Neural cell (in vitro differentiated cells): ENCODE measurements around the gene BHLHE23. TPM values are rescaled to one million over a fixed set of nuclear protein-coding genes. Genes with fewer than 3 reads are reported as not detected.

ENCODE experiments used
- H2AFZ ChIP-seq: fragments of 200-600, 300-800 bp; sonication (generic), shearing (Covaris generic); 2 replicates; pipeline ENCODE4 v1.6.0; 2014; ENCODE audit warnings: low read depth, mild to moderate bottlenecking, antibody characterized with exemption, low read length, moderate library complexity
- H3F3A ChIP-seq: fragments of 200-600 bp; shearing (Covaris generic); 2 replicates; pipeline ENCODE4 v1.6.1; 2016; ENCODE audit warnings: mild to moderate bottlenecking, moderate library complexity, mixed read lengths, antibody characterized with exemption, low read length; ENCODE audit not compliant: insufficient read depth, poor library complexity, severe bottlenecking
- H3K27ac ChIP-seq: fragments of 200-600, 300-800 bp; sonication (generic), shearing (Covaris generic); 2 replicates; pipeline ENCODE4 v1.5.1; 2014; ENCODE audit warnings: mild to moderate bottlenecking, low read length, moderate library complexity
- H3K27me3 ChIP-seq: fragments of 300-800, 200-600 bp; sonication (generic), shearing (Covaris generic); 2 replicates; pipeline ENCODE4 v1.6.0; 2014; ENCODE audit warnings: mild to moderate bottlenecking, low read depth, low read length, moderate library complexity; ENCODE audit not compliant: insufficient read depth
- H3K36me3 ChIP-seq: fragments of 300-800, 200-600 bp; sonication (generic), shearing (Covaris generic); 2 replicates; pipeline ENCODE4 v1.5.1; 2014; ENCODE audit warnings: mild to moderate bottlenecking, antibody characterized with exemption, low read length, moderate library complexity; ENCODE audit not compliant: insufficient read depth
- H3K4me2 ChIP-seq: fragments of 300-800, 200-600 bp; sonication (generic), shearing (Covaris generic); 2 replicates; pipeline ENCODE4 v1.6.0; 2014; ENCODE audit warnings: mild to moderate bottlenecking, low read length
- H3K4me3 ChIP-seq: fragments of 300-800, 200-600 bp; sonication (generic), shearing (Covaris generic); 2 replicates; pipeline ENCODE4 v1.5.1; 2014; ENCODE audit warnings: mild to moderate bottlenecking, low read length, moderate library complexity
- H3K79me2 ChIP-seq: fragments of 200-600 bp; shearing (Covaris generic); replicated peaks from 2 replicates; pipeline ENCODE4 v1.6.0; 2014; ENCODE audit warnings: mild to moderate bottlenecking, low read length, moderate library complexity; ENCODE audit not compliant: insufficient read depth
- H3K9ac ChIP-seq: fragments of 300-800, 200-600 bp; sonication (generic), shearing (Covaris generic); 2 replicates; pipeline ENCODE4 v1.6.1; 2016; ENCODE audit warnings: mild to moderate bottlenecking, low read length, mixed read lengths
- H3K9me2 ChIP-seq: fragments of 200-600 bp; shearing (Covaris generic); 2 replicates; pipeline ENCODE4 v1.6.1; 2016; ENCODE audit warnings: mild to moderate bottlenecking, low read length, mixed read lengths; ENCODE audit not compliant: insufficient read depth
- H3K9me3 ChIP-seq: fragments of 200-600, 300-800 bp; sonication (generic), shearing (Covaris generic); 2 replicates; pipeline ENCODE4 v1.6.1; 2016; ENCODE audit warnings: mild to moderate bottlenecking, mixed run types, low read length, moderate library complexity, mixed read lengths
- H4K20me1 ChIP-seq: fragments of 200-600 bp; shearing (Covaris generic); 2 replicates; pipeline ENCODE4 v1.6.1; 2016; ENCODE audit warnings: mild to moderate bottlenecking, mixed run types; ENCODE audit not compliant: insufficient read depth
- EP300 ChIP-seq: fragments of 450-650 bp; conservative IDR thresholded peaks from 2 replicates; pipeline ENCODE4 v1.6.1; 2014; ENCODE audit warnings: antibody characterized with exemption, mild to moderate bottlenecking, moderate library complexity; ENCODE audit not compliant: poor library complexity, severe bottlenecking
- EZH2 ChIP-seq: fragments of 200-600, 300-800 bp; shearing (Covaris generic), sonication (generic); IDR thresholded peaks from 2 replicates; pipeline ENCODE4 v1.6.1; 2014; ENCODE audit warnings: antibody characterized with exemption, low read length, borderline replicate concordance, mild to moderate bottlenecking; ENCODE audit not compliant: insufficient read depth, poor library complexity, severe bottlenecking
- MXI1 ChIP-seq: fragments of 450-650 bp; conservative IDR thresholded peaks from 2 replicates; pipeline ENCODE4 v1.6.1; 2014; ENCODE audit warnings: antibody characterized with exemption, mild to moderate bottlenecking; ENCODE audit not compliant: poor library complexity, severe bottlenecking
- POLR2AphosphoS5 ChIP-seq: IDR thresholded peaks from 2 replicates; pipeline ENCODE4 v1.6.1; 2012
- RAD21 ChIP-seq: fragments of 450-650 bp; conservative IDR thresholded peaks from 2 replicates; pipeline ENCODE4 v1.6.1; 2014; ENCODE audit warnings: antibody characterized with exemption, mild to moderate bottlenecking, moderate library complexity
- REST ChIP-seq: IDR thresholded peaks from 2 replicates; pipeline ENCODE4 v1.6.1; 2012; ENCODE audit warnings: borderline replicate concordance
- SMC3 ChIP-seq: fragments of 450-650 bp; conservative IDR thresholded peaks from 2 replicates; pipeline ENCODE4 v1.6.1; 2014; ENCODE audit warnings: antibody characterized with exemption, mild to moderate bottlenecking, moderate library complexity; ENCODE audit not compliant: poor library complexity
- TAF1 ChIP-seq: IDR thresholded peaks from 2 replicates; pipeline ENCODE4 v1.6.1; 2012; ENCODE audit warnings: low read depth
- polyA plus RNA-seq: library from polyadenylated mRNA; depleted of rRNA; stranded (reverse); fragments of >200 nt; gene quantifications from 2 replicates; pipeline ENCODE4 v1.2.3, GENCODE V29; 2014
- TF ChIP-seq, protein P1 (sequence below): fragments of 450-650 bp; IDR thresholded peaks from 2 replicates; pipeline ENCODE4 v1.5.1; 2014; ENCODE audit warnings: antibody characterized with exemption, mild to moderate bottlenecking, moderate library complexity; ENCODE audit not compliant: poor library complexity, severe bottlenecking

Gene BHLHE23
- polyA plus RNA-seq, 1 donor from 2014 or later, result not detected

DNA sequence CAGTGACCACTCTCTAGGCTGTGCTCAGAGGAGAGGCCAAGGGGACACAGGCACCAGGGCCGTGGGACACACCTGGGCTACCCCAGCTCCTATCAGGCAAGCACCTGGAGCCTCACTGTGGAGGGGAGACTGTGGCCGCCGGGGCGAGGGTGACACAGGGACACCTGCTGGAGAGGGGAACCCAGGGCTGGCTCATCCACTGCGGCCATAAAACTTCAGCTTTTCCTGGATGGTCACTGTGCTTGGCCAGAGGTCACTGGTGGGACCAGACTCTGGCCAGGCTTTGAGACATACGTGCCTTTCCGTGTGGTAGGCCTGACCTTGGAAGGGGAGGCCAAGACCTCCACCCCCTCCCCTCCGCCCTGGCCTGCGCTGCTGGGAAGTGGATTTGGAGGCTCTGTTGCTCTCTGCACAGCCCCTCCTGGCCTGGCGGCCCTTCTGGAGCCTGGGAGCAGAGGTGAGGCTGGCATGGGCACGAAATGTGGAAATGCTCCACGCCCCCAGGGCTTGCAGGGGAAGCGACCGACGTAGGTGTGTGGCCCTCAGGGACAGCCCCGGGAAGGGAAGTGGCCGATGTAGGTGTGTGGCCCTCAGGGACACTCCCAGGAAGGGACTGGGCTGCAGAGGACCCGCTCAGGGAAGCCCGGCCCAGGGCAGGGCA is 42.9 kb upstream of the BHLHE23 start:
- no peaks in the 10 kb centered on the region for H3K27me3 ChIP-seq
- no peak overlapping the region for H3K4me2 ChIP-seq
- H3K9me3 ChIP-seq, result no peaks in the 10 kb centered on the region
- no peaks in the 10 kb centered on the region for H4K20me1 ChIP-seq
- no peaks in the 10 kb centered on the region for H3K79me2 ChIP-seq
- no peak overlapping the region for H3K9ac ChIP-seq
- no peaks in the 10 kb centered on the region for H3K36me3 ChIP-seq
- TF ChIP-seq TAF1, result no peak
- no peak for TF ChIP-seq REST
- no peak for TF ChIP-seq SMC3
- no peak for TF ChIP-seq EP300
- TF ChIP-seq POLR2AphosphoS5, result no peak
- TF ChIP-seq MXI1, result no peak
- no peak for TF ChIP-seq RAD21
- TF ChIP-seq, protein P1, sequence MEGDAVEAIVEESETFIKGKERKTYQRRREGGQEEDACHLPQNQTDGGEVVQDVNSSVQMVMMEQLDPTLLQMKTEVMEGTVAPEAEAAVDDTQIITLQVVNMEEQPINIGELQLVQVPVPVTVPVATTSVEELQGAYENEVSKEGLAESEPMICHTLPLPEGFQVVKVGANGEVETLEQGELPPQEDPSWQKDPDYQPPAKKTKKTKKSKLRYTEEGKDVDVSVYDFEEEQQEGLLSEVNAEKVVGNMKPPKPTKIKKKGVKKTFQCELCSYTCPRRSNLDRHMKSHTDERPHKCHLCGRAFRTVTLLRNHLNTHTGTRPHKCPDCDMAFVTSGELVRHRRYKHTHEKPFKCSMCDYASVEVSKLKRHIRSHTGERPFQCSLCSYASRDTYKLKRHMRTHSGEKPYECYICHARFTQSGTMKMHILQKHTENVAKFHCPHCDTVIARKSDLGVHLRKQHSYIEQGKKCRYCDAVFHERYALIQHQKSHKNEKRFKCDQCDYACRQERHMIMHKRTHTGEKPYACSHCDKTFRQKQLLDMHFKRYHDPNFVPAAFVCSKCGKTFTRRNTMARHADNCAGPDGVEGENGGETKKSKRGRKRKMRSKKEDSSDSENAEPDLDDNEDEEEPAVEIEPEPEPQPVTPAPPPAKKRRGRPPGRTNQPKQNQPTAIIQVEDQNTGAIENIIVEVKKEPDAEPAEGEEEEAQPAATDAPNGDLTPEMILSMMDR, result no peak
- no peak for TF ChIP-seq EZH2
- H3K27ac ChIP-seq, result no peak overlapping the region
- no peaks in the 10 kb centered on the region for H3K9me2 ChIP-seq
- H3F3A ChIP-seq, result no peaks in the 10 kb centered on the region
- H2AFZ ChIP-seq, result no peak overlapping the region
- no peak overlapping the region for H3K4me3 ChIP-seq

- H3K36me3 ChIP-seq, result no peaks in the 10 kb centered on the region
- H3K4me3 ChIP-seq, result no peak overlapping the region
- H3K79me2 ChIP-seq, result no peaks in the 10 kb centered on the region
- H3K27ac ChIP-seq, result no peak overlapping the region
- H3F3A ChIP-seq, result no peaks in the 10 kb centered on the region
- no peak overlapping the region for H3K9ac ChIP-seq
- H3K9me3 ChIP-seq, result no peaks in the 10 kb centered on the region
- H3K4me2 ChIP-seq, result no peak overlapping the region
- H2AFZ ChIP-seq, result no peak overlapping the region
- no peak for TF ChIP-seq REST
- no peak for TF ChIP-seq RAD21
- no peak for TF ChIP-seq TAF1
- TF ChIP-seq, protein P1, result no peak
- TF ChIP-seq EZH2, result no peak
- no peak for TF ChIP-seq POLR2AphosphoS5
- no peak for TF ChIP-seq MXI1
- TF ChIP-seq EP300, result no peak
- TF ChIP-seq SMC3, result no peak
- no peaks in the 10 kb centered on the region for H3K9me2 ChIP-seq
- no peaks in the 10 kb centered on the region for H3K27me3 ChIP-seq
- H4K20me1 ChIP-seq, result no peaks in the 10 kb centered on the region
Observed at GRCh38 chr20:63049191-63049518, 42.4 kb upstream of the BHLHE23 start.
